A673 (cell line): ENCODE measurements around the gene SLIT3. TPM values are rescaled to one million over a fixed set of nuclear protein-coding genes. Genes with fewer than 3 reads are reported as not detected.

Source experiments
- BruUV-seq: library from RNA; stranded (reverse); fragments of 400-500 nt; replicated peaks from 2 replicates; lab custom pipeline; 2021; lab: Mats Ljungman, UMichigan
- CTCF ChIA-PET: fragments of 300-600 bp; sonication (Branson Sonifier 250); formaldehyde crosslinking; loops from one replicate; lab custom pipeline; 2022; ENCODE audit warnings: antibody characterized with exemption; lab: Charles Lee
- POLR2A ChIA-PET: fragments of 300-600 bp; sonication (Branson Sonifier 250); formaldehyde crosslinking; loops from one replicate; lab custom pipeline; 2022; ENCODE audit warnings: antibody characterized with exemption; ENCODE audit not compliant: low non-redundant PET; lab: Charles Lee
- DNase-seq: peaks from one replicate; pipeline ENCODE4 v3.0.0-alpha.2; 2015; ENCODE audit warnings: low spot score
- H3K27ac ChIP-seq: fragments of 200-600 bp; sonication (generic); 2 replicates; pipeline ENCODE4 v1.5.1; 2016; ENCODE audit warnings: mixed run types, low read depth, mild to moderate bottlenecking, mixed read lengths, antibody characterized with exemption, low read length; ENCODE audit not compliant: poor library complexity, severe bottlenecking
- H3K27me3 ChIP-seq: fragments of 200-600 bp; sonication (generic); replicated peaks from 2 replicates; pipeline ENCODE4 v1.6.1; 2017; ENCODE audit warnings: mixed run types, low read depth, mild to moderate bottlenecking, mixed read lengths, antibody characterized with exemption, low read length; ENCODE audit not compliant: insufficient read depth, poor library complexity
- H3K36me3 ChIP-seq: fragments of 200-600 bp; sonication (generic); 2 replicates; pipeline ENCODE4 v1.6.1; 2016; ENCODE audit warnings: mixed run types, mild to moderate bottlenecking, mixed read lengths, antibody characterized with exemption, low read length; ENCODE audit not compliant: insufficient read depth, poor library complexity, severe bottlenecking
- H3K4me1 ChIP-seq: fragments of 200-600 bp; sonication (generic); 2 replicates; pipeline ENCODE4 v1.6.1; 2017; ENCODE audit warnings: mixed run types, mild to moderate bottlenecking, mixed read lengths, antibody characterized with exemption, low read length; ENCODE audit not compliant: insufficient read depth, poor library complexity, severe bottlenecking
- H3K4me3 ChIP-seq: fragments of 200-600 bp; sonication (generic); 2 replicates; pipeline ENCODE4 v1.5.1; 2016; ENCODE audit warnings: low read depth, mixed run types, mild to moderate bottlenecking, mixed read lengths, low read length; ENCODE audit not compliant: poor library complexity, severe bottlenecking
- H3K9me3 ChIP-seq: fragments of 200-600 bp; sonication (generic); 2 replicates; pipeline ENCODE4 v1.6.1; 2016; ENCODE audit warnings: mixed run types, low read depth, mild to moderate bottlenecking, mixed read lengths, antibody characterized with exemption, low read length; ENCODE audit not compliant: poor library complexity, severe bottlenecking
- CTCF ChIP-seq: fragments of 300-800, 200-600 bp; sonication (generic); conservative IDR thresholded peaks from 2 replicates; pipeline ENCODE4 v1.5.1; 2017; ENCODE audit warnings: low read depth, mild to moderate bottlenecking, antibody characterized with exemption, low read length, moderate library complexity, mixed read lengths
- EZH2 ChIP-seq: fragments of 200-600 bp; sonication (generic); IDR thresholded peaks from 2 replicates; pipeline ENCODE4 v1.6.1; 2017; ENCODE audit warnings: borderline replicate concordance, low read depth, mild to moderate bottlenecking, mixed read lengths, antibody characterized with exemption, low read length; ENCODE audit not compliant: poor library complexity, severe bottlenecking
- intact Hi-C: fragments of 100-400 bp; cut with micrococcal nuclease; formaldehyde crosslinking; loops from one replicate; pipeline ENCODE4 v1.10.0; 2022; ENCODE audit not compliant: unreplicated experiment
- total RNA-seq: library from RNA; stranded (reverse); gene quantifications from 2 replicates; pipeline ENCODE4 v1.2.3, GENCODE V29; 2021

The SLIT3 gene
- total RNA-seq, 1 experiment from 2014 or later, result not detected

- ChIA-PET CTCF (no interaction called here), POLR2A (no interaction called here)
- H3K4me3 ChIP-seq, result no peak overlapping the region
- no peak overlapping the region for H3K27ac ChIP-seq
- peaks cover 3% of the 10 kb centered on the region for H3K27me3 ChIP-seq
- H3K9me3 ChIP-seq, result no peaks in the 10 kb centered on the region
- H3K4me1 ChIP-seq, result no peaks in the 10 kb centered on the region
- no peak for DNase-seq
- intact Hi-C loops, result no loop called here
- TF ChIP-seq CTCF (no peak), EZH2 (no peak)
- no TSS peak for BruUV-seq
- H3K36me3 ChIP-seq, result no peaks in the 10 kb centered on the region
Observed at GRCh38 chr5:169185626-169186025, 115.3 kb downstream of the SLIT3 start.

- Histone ChIP-seq H3K9me3 (no peaks in the 10 kb centered on the region), H3K4me3 (no peak overlapping the region), H3K36me3 (no peaks in the 10 kb centered on the region), H3K27ac (no peak overlapping the region), H3K4me1 (no peaks in the 10 kb centered on the region), H3K27me3 (peaks cover 10% of the 10 kb centered on the region)
- ChIA-PET POLR2A (no interaction called here), CTCF (no interaction called here)
- BruUV-seq, result no TSS peak
- TF ChIP-seq CTCF, result no peak
- TF ChIP-seq EZH2, result no peak
- no peak for DNase-seq
- intact Hi-C loops, result no loop called here
Observed at GRCh38 chr5:169183576-169183975, 117.4 kb downstream of the SLIT3 start.

GRCh38 chr5:169182797-169183196 lies 118.1 kb downstream of the SLIT3 start:
- no peaks in the 10 kb centered on the region for H3K4me1 ChIP-seq
- H3K36me3 ChIP-seq, result no peaks in the 10 kb centered on the region
- ChIA-PET CTCF (no interaction called here), POLR2A (no interaction called here)
- no peak overlapping the region for H3K27ac ChIP-seq
- intact Hi-C loops, result no loop called here
- DNase-seq, result no peak
- no peak overlapping the region for H3K4me3 ChIP-seq
- no peak for TF ChIP-seq EZH2
- TF ChIP-seq CTCF, result no peak
- BruUV-seq, result no TSS peak
- H3K9me3 ChIP-seq, result no peaks in the 10 kb centered on the region
- H3K27me3 ChIP-seq, result peaks cover 12% of the 10 kb centered on the region
